Loucy (cell line): ENCODE data around the gene RAD51B.

Experiments used
- H2AFZ ChIP-seq: fragments of 200-600 bp; sonication (generic); 2 replicates; pipeline ENCODE4 v1.6.0; 2016; ENCODE audit warnings: antibody characterized with exemption, mild to moderate bottlenecking, low read length, moderate library complexity
- H3F3A ChIP-seq: fragments of 200-600 bp; 2 replicates; pipeline ENCODE4 v1.6.0; 2016; ENCODE audit warnings: antibody characterized with exemption, low read depth, mild to moderate bottlenecking
- H3K27me3 ChIP-seq: fragments of 200-600 bp; sonication (generic); 2 replicates; pipeline ENCODE4 v1.6.1; 2014; ENCODE audit warnings: low read length, mild to moderate bottlenecking; ENCODE audit not compliant: insufficient read depth, poor library complexity, severe bottlenecking
- H3K36me3 ChIP-seq: fragments of 200-600 bp; sonication (generic); 2 replicates; pipeline ENCODE4 v1.6.1; 2016; ENCODE audit warnings: low read length; ENCODE audit not compliant: insufficient read depth
- H3K4me1 ChIP-seq: fragments of 200-600 bp; sonication (generic); 2 replicates; pipeline ENCODE4 v1.5.1; 2014; ENCODE audit warnings: low read length, mild to moderate bottlenecking; ENCODE audit not compliant: insufficient read depth, poor library complexity, severe bottlenecking
- H3K4me2 ChIP-seq: fragments of 200-600 bp; sonication (generic); 2 replicates; pipeline ENCODE4 v1.6.0; 2014; ENCODE audit warnings: antibody characterized with exemption, low read length, low read depth, mild to moderate bottlenecking; ENCODE audit not compliant: poor library complexity, severe bottlenecking
- H3K4me3 ChIP-seq: fragments of 200-600 bp; sonication (generic); 2 replicates; pipeline ENCODE4 v1.5.1; 2014; ENCODE audit warnings: low read length, mild to moderate bottlenecking, mixed read lengths; ENCODE audit not compliant: poor library complexity, severe bottlenecking
- H3K79me2 ChIP-seq: fragments of 200-600 bp; sonication (generic); 2 replicates; pipeline ENCODE4 v1.6.1; 2014; ENCODE audit warnings: low read length; ENCODE audit not compliant: insufficient read depth
- H3K9ac ChIP-seq: fragments of 200-600 bp; sonication (generic); 2 replicates; pipeline ENCODE4 v1.6.0; 2014; ENCODE audit warnings: mild to moderate bottlenecking, low read depth, low read length, moderate library complexity; ENCODE audit not compliant: poor library complexity, severe bottlenecking
- H3K9me2 ChIP-seq: fragments of 200-600 bp; sonication (generic); replicated peaks from 2 replicates; pipeline ENCODE4 v1.6.1; 2016; ENCODE audit warnings: low read depth, low read length, mixed read lengths
- H3K9me3 ChIP-seq: fragments of 200-600 bp; sonication (generic); 2 replicates; pipeline ENCODE4 v1.6.1; 2014; ENCODE audit warnings: mild to moderate bottlenecking, antibody characterized with exemption, low read length, low read depth; ENCODE audit not compliant: insufficient read depth
- H4K20me1 ChIP-seq: fragments of 200-600 bp; sonication (generic); 2 replicates; pipeline ENCODE4 v1.6.0; 2014; ENCODE audit warnings: antibody characterized with exemption, low read length, mild to moderate bottlenecking; ENCODE audit not compliant: insufficient read depth, poor library complexity, severe bottlenecking
- CTCF ChIP-seq: fragments of 200-600 bp; sonication (generic); conservative IDR thresholded peaks from 2 replicates; pipeline ENCODE4 v1.5.1; 2014; ENCODE audit warnings: mild to moderate bottlenecking, antibody characterized with exemption, low read length
- EZH2phosphoT487 ChIP-seq: fragments of 200-600 bp; IDR thresholded peaks from 2 replicates; pipeline ENCODE4 v1.6.1; 2018; ENCODE audit warnings: antibody characterized with exemption, mild to moderate bottlenecking, moderate library complexity, borderline replicate concordance

RAD51B gene

GRCh38 chr14:68234101-68234905, 414.7 kb downstream of the RAD51B start:
- peaks cover 9% of the 10 kb centered on the region for H3K4me1 ChIP-seq
- no peak for TF ChIP-seq EZH2phosphoT487
- H3K79me2 ChIP-seq, result no peaks in the 10 kb centered on the region
- H3K9ac ChIP-seq, result no peak overlapping the region
- no peaks in the 10 kb centered on the region for H3K27me3 ChIP-seq
- H2AFZ ChIP-seq, result no peak overlapping the region
- H3F3A ChIP-seq, result no peaks in the 10 kb centered on the region
- H3K9me3 ChIP-seq, result no peaks in the 10 kb centered on the region
- no peaks in the 10 kb centered on the region for H3K9me2 ChIP-seq
- no peak overlapping the region for H3K4me2 ChIP-seq
- no peaks in the 10 kb centered on the region for H4K20me1 ChIP-seq
- no peak overlapping the region for H3K4me3 ChIP-seq
- H3K36me3 ChIP-seq, result no peaks in the 10 kb centered on the region

- no peak overlapping the region for H3K4me2 ChIP-seq
- H3F3A ChIP-seq, result no peaks in the 10 kb centered on the region
- H4K20me1 ChIP-seq, result no peaks in the 10 kb centered on the region
- H3K9me3 ChIP-seq, result no peaks in the 10 kb centered on the region
- H3K27me3 ChIP-seq, result no peaks in the 10 kb centered on the region
- no peak overlapping the region for H3K9ac ChIP-seq
- H3K4me3 ChIP-seq, result no peak overlapping the region
- peaks cover 16% of the 10 kb centered on the region for H3K4me1 ChIP-seq
- no peak overlapping the region for H2AFZ ChIP-seq
- no peak for TF ChIP-seq CTCF
- TF ChIP-seq EZH2phosphoT487, result no peak
- no peaks in the 10 kb centered on the region for H3K79me2 ChIP-seq
- H3K9me2 ChIP-seq, result no peaks in the 10 kb centered on the region
- H3K36me3 ChIP-seq, result no peaks in the 10 kb centered on the region
Measured at GRCh38 chr14:68235011-68235410, 415.4 kb downstream of the RAD51B start.

- Histone ChIP-seq H3K4me2 (no peak overlapping the region), H3K9ac (no peak overlapping the region), H3K79me2 (no peaks in the 10 kb centered on the region), H3K27me3 (no peaks in the 10 kb centered on the region), H2AFZ (no peak overlapping the region), H3F3A (no peaks in the 10 kb centered on the region), H3K4me3 (no peak overlapping the region), H3K36me3 (no peaks in the 10 kb centered on the region), H3K9me3 (no peaks in the 10 kb centered on the region), H4K20me1 (no peaks in the 10 kb centered on the region), H3K4me1 (peaks cover 19% of the 10 kb centered on the region), H3K9me2 (no peaks in the 10 kb centered on the region)
- TF ChIP-seq CTCF (no peak), EZH2phosphoT487 (no peak)
Measured at GRCh38 chr14:68236582-68237458, 417.2 kb downstream of the RAD51B start.
